ENCODE results near the gene CEMIP.

CEMIP gene

GRCh38 chr15:80779658-80780415 lies 667 bp downstream of the CEMIP start:
- peak; percentile 25 for DNase-seq
- in situ Hi-C loops (cut with HindIII; ENCODE audit: low pct_ligation_motif_present, low pct_unique_long_range_greater_than_20kb, low sequenced_read_pairs) = no loop called here

- in situ Hi-C loops (cut with HindIII; ENCODE audit: low pct_ligation_motif_present, low pct_unique_long_range_greater_than_20kb, low sequenced_read_pairs) = no loop called here
- DNase-seq = peak; percentile 40
These were observed 1.4 kb downstream of the CEMIP start for GRCh38 chr15:80780416-80781221.

DNA sequence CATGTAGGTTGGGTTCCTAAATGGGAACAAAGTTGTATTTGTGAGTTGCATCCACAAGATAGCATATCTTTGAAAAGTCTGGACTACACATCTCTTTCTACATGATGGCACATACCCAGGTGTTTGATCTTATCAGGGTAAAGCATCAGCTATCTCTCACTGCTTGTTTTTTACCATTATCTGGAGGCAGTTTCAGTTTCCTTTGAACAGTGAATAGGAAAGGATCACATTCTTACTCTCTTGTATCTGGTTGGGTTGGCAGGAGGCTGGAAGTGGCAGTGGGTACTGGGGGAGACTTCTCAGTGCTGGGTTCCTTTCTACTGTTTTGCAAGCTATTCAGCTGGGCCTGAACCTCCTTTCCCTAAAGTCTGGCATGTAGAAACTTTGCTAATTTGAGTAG lies 4.1 kb downstream of the CEMIP start:
- DNase-seq = no peak
- in situ Hi-C loops (cut with HindIII; ENCODE audit: low pct_ligation_motif_present, low pct_unique_long_range_greater_than_20kb, low sequenced_read_pairs) = no loop called here

- in situ Hi-C loops (cut with HindIII; ENCODE audit: low pct_ligation_motif_present, low pct_unique_long_range_greater_than_20kb, low sequenced_read_pairs) = no loop called here
These were observed 6.2 kb downstream of the CEMIP start for GRCh38 chr15:80785335-80785734.

DNA sequence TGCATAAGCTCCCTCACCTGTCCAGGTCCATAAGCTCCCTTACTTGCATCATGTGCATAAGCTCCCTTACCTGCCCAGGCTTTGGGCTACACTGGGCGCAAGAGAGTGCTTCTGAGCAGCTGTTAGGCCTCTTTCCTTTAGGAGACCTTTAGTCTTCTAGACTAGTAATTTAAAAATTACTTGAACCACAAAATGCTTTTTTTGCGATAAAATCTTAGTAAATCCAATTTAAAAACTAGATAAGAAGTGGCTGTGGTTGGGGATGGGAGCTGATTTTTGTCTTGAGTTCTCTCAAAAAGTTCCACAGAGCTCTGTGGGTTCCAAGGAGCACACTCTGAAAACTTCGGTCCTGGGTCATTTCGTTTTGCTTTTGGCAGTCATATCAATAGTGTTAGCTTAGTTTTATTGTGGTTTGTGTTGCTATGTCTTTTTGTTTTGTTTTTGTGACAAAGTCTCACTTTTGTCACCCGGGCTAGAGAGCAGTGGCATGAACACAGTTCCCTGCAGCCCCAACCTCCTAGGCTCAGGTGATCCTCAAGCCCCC lies 6.7 kb downstream of the CEMIP start:
- no peak for DNase-seq
- in situ Hi-C loops (cut with HindIII; ENCODE audit: low pct_ligation_motif_present, low pct_unique_long_range_greater_than_20kb, low sequenced_read_pairs) = no loop called here

More at GRCh38 chr15:80785335-80785734, 6.2 kb downstream of the CEMIP start:
- no peak for DNase-seq

- in situ Hi-C loops (cut with HindIII; ENCODE audit: low pct_ligation_motif_present, low pct_unique_long_range_greater_than_20kb, low sequenced_read_pairs) = no loop called here
These were observed 8.1 kb downstream of the CEMIP start for GRCh38 chr15:80787316-80787715.

GRCh38 chr15:80788536-80788935 lies 9.4 kb downstream of the CEMIP start:
- in situ Hi-C loops (cut with HindIII; ENCODE audit: low pct_ligation_motif_present, low pct_unique_long_range_greater_than_20kb, low sequenced_read_pairs) = no loop called here
- DNase-seq = no peak

More at GRCh38 chr15:80787316-80787715, 8.1 kb downstream of the CEMIP start:
- DNase-seq = no peak

DNA sequence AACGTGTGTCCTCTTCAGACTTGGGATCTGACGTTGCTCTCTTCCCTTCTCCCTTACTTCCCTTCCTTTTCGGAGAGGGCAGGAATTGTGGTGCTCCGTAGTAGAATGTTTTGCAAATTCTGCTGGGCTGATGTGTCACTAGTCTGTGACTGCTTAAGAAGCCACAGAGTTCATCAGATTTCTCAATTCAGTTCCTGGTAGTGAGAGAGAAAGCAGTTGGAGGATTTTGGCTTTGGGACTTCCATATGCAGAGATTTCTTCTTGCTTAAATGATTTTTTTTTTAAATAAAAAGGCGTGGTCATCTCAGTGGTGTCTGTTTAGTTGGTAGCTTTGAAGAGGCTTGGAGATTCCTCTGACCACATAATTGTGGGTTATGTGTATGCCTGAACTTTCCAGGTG lies 10.1 kb downstream of the CEMIP start:
- DNase-seq = no peak
- in situ Hi-C loops (cut with HindIII; ENCODE audit: low pct_ligation_motif_present, low pct_unique_long_range_greater_than_20kb, low sequenced_read_pairs) = no loop called here

DNA sequence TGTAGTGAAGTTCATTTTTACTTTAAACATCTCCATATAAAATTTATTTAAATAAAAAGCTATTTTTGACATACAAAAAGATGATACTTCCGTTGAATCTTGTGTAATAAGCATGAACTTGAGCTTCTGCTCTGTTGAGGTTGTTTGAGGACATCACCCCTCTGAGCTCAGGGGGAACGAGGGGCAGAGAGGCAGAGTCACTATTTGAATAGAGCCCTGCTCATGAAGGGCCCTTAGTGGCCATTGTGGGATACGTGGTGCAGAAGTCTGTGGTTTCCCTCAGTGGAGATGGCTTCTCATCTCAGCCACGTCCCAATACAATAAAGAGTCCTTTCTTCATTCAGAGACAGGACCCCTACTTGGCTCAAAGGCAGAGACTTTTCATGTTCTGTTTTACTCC lies 10.6 kb downstream of the CEMIP start:
- in situ Hi-C loops (cut with HindIII; ENCODE audit: low pct_ligation_motif_present, low pct_unique_long_range_greater_than_20kb, low sequenced_read_pairs) = no loop called here
- no peak for DNase-seq

GRCh38 chr15:80790236-80790635 lies 11.1 kb downstream of the CEMIP start:
- in situ Hi-C loops (cut with HindIII; ENCODE audit: low pct_ligation_motif_present, low pct_unique_long_range_greater_than_20kb, low sequenced_read_pairs) = no loop called here
- DNase-seq = no peak

- DNase-seq = no peak
- in situ Hi-C loops (cut with HindIII; ENCODE audit: low pct_ligation_motif_present, low pct_unique_long_range_greater_than_20kb, low sequenced_read_pairs) = no loop called here
These were observed 11.8 kb downstream of the CEMIP start for GRCh38 chr15:80791004-80791403.

DNA sequence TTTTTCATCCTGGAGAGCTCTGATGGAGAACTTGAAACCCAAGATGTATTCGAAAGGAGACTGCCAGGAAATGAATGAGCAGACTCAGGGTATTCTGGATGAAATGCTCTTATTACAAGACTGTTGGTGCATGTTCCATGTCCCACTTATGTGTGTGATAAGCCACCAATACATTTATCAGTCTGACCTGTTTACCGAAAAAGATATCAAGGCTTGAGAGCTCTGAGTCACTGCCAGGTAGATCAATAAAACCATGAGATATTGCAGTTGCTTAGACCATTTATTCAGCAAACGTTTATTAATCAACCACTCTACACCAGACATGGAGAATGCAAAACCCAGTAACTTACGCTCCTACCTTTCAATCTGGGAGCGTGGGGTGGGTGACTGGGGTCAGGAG lies 17.2 kb downstream of the CEMIP start:
- in situ Hi-C loops (cut with HindIII; ENCODE audit: low pct_ligation_motif_present, low pct_unique_long_range_greater_than_20kb, low sequenced_read_pairs) = no loop called here
- DNase-seq = no peak

- no peak for DNase-seq
- in situ Hi-C loops (cut with HindIII; ENCODE audit: low pct_ligation_motif_present, low pct_unique_long_range_greater_than_20kb, low sequenced_read_pairs) = no loop called here
These were observed 19.7 kb downstream of the CEMIP start for GRCh38 chr15:80798911-80799310.

- in situ Hi-C loops (cut with HindIII; ENCODE audit: low pct_ligation_motif_present, low pct_unique_long_range_greater_than_20kb, low sequenced_read_pairs) = no loop called here
- DNase-seq = no peak
These were observed 20.9 kb downstream of the CEMIP start for GRCh38 chr15:80800067-80800466.

- DNase-seq = no peak
- in situ Hi-C loops (cut with HindIII; ENCODE audit: low pct_ligation_motif_present, low pct_unique_long_range_greater_than_20kb, low sequenced_read_pairs) = no loop called here
These were observed 22.9 kb downstream of the CEMIP start for GRCh38 chr15:80801891-80802680.

GRCh38 chr15:80803580-80804525 lies 24.7 kb downstream of the CEMIP start:
- in situ Hi-C loops (cut with HindIII; ENCODE audit: low pct_ligation_motif_present, low pct_unique_long_range_greater_than_20kb, low sequenced_read_pairs) = no loop called here
- no peak for DNase-seq

GRCh38 chr15:80804970-80805495 lies 25.9 kb downstream of the CEMIP start:
- DNase-seq = no peak
- in situ Hi-C loops (cut with HindIII; ENCODE audit: low pct_ligation_motif_present, low pct_unique_long_range_greater_than_20kb, low sequenced_read_pairs) = no loop called here
